ENCODE data around the gene PLEKHN1. TPM values are rescaled to one million over a fixed set of nuclear protein-coding genes. Genes with fewer than 3 reads are reported as not detected.
A peak's percentile ranks its signal among the peaks of the same experiment; 100 is the strongest.

Gene PLEKHN1, protein sequence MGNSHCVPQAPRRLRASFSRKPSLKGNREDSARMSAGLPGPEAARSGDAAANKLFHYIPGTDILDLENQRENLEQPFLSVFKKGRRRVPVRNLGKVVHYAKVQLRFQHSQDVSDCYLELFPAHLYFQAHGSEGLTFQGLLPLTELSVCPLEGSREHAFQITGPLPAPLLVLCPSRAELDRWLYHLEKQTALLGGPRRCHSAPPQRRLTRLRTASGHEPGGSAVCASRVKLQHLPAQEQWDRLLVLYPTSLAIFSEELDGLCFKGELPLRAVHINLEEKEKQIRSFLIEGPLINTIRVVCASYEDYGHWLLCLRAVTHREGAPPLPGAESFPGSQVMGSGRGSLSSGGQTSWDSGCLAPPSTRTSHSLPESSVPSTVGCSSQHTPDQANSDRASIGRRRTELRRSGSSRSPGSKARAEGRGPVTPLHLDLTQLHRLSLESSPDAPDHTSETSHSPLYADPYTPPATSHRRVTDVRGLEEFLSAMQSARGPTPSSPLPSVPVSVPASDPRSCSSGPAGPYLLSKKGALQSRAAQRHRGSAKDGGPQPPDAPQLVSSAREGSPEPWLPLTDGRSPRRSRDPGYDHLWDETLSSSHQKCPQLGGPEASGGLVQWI
- not detected for total RNA-seq
- long read RNA-seq, result 0 reads

DNA sequence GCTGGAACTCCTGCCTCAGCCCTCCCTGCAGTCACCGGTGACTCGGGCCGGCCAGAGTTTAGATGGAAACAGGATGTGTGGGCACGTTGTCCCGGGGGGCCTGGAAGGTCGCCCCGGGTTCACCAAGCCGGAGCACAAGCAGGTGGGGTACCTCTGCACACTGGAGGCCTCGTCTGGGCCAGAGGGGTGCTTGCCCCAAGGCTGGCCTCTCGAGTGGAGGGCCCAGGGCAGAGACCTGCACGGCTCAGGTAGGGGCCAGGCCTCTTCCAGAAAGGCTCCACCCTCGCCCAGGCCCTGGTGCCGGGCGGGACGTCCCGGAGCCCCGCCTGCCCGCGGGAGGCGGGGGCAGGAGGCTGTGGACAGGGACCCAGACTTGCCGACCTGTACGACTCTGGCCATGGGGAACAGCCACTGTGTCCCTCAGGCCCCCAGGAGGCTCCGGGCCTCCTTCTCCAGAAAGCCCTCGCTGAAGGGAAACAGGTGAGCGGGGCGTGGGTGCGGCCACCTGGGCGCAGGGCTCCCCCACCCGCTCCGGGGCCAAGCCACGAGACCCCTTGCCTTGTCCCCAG is at the start of gene PLEKHN1:
Gene PLEKHN1 (plus strand): TSS at position 348 of the 569 bp plus-strand sequence. CDS start 50 bp downstream, at position 398.
- peak; percentile 32 for ATAC-seq
- intact Hi-C loops (cut with micrococcal nuclease), result no loop called here
- DNase-seq, result peak; percentile 30

DNA sequence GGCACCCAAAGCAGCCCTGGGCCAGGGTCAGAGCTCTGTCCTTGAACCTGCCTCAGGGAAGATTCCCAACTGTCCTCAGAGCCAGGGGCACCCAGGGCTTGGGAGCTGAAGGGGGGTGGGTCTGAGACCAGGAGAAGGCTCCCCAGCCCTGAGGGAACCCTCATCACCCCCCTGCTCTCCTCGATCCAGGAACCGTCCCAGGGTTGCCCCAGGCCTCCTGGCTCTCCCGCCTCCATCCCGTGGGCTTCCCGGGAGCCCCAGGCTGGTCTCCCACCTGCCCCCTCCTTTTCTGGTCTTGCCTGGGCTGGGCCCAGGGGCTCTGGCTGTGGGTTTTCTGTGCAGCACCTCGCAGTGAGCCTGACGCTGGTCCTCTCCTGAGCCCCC is 49.2 kb upstream of the PLEKHN1 start:
- intact Hi-C loops (cut with micrococcal nuclease), result no loop called here
- ATAC-seq (no peak), DNase-seq (peak; percentile 10)

DNA sequence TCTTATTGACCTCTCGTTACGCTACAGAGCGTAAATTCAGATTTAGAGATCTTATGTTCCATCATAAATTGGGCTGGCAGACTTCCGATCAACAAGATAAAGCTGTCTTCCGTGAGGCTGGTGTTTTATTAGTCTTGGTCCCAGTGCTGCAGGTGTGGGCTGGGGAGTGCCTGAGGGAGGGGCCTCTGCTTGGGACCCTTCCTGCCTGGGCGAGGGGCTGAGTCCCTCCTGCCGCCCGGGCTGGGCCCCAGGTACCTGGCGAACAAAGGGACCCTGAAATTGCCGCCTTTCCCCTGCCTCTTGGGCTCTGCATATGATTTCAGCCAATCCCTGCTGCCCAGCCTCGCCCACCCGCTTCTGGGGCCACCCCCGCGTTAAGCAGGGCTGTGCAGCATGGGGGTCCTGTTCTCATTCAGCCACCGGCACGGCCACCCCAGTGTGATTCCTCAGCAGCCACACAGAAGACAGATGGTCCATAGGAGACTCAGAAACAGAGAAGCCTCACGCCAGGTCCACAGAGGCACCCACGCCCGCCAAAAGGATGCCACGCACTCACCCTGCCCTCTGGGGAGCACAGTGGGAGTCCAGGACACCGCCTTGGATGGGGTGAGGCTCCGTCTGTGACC is 48.7 kb upstream of the PLEKHN1 start:
- DNase-seq (peak; percentile 17), ATAC-seq (no peak)
- intact Hi-C loops (cut with micrococcal nuclease), result no loop called here

DNA sequence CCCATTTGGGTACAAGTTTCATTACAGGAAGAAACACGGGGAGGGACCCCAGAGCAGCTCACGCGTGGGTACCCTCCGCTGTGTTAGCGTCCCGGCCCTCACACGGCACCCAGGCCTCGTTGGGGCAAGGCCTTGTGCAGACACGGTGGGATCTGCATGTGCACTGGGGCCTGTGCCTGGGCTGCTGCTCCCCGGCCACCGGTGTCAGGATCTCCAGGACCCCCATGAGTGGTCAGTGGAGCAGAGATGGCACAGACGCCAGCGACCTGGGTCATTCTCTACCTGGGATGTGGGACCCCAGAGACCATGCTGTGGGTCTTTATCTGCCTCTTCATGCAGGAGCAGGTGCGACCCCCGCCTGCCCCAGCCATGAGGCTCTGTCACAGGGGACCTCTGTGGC is 47.9 kb upstream of the PLEKHN1 start:
- DNase-seq, result peak; percentile 20
- no peak for ATAC-seq
- intact Hi-C loops (cut with micrococcal nuclease), result no loop called here

DNA sequence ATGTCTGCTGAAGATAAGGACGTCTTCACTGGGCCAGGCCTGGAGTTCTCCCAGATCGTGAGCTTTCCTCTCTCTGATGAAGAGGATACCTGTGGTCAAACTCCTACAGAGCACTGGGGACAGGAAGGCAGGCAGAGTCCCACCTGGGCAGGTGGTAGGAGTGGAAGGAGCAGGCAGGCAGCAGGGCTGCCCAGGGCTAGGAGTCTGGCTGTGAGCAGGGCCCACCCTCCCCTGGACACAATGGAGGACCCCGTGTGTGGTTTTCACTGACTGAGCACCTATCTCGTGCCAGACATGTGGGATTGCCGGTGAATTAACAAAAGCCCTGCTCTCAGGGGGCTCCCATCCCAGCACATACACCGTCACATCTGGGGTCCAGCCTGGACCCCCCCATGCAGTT is 47.4 kb upstream of the PLEKHN1 start:
- peak; percentile 15 for DNase-seq
- ATAC-seq, result no peak
- intact Hi-C loops (cut with micrococcal nuclease), result no loop called here

DNA sequence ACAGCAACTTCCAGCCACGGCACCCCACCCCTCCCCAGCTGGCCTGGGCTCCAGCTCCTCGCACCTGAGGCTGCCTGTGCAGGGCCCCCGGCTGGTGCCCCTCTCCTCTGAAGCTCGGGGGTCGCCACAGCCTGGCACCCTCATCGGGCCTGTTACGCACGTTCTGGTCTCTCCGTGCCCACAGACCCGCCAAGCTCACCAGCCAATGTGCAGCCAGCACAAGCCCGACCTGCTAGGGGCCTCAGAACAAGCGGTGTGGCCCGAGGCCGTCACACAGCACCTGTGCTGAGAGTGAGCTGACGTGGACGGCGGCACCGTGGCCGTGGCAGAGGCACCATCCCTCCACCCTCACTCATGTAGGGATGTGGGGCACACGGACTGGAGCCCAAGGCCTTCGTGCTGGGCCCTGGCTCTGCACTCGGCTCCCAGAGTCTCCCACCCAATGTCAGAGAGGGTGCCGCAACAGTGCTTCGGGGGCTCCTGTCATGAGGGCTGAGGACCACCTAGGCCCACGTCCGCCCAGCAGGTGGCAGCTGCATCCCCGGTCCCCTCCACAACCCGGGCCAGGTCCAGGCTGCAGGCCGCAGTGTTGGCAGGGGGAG is 46.9 kb upstream of the PLEKHN1 start:
- no peak for ATAC-seq
- DNase-seq, result no peak
- intact Hi-C loops (cut with micrococcal nuclease), result no loop called here

DNA sequence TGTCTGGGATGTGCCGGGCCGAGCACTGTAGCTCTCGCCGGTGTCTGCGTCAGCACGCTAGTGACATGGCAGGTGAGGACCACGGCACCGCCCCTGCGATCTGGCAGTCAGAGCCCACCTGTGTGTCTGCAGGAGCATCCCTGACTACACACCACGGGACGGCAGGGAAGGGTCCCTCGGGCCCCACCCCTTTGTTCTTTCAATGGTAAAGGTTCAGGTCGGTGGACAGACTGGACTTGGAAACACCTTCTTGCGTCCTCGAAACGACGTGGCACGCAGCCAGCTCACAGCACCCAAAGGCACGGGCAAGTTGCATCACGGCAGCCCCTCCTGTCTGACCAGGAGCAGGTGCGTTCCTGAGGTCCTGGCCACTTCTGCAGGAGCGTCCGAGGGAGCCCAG is 46.3 kb upstream of the PLEKHN1 start:
- intact Hi-C loops (cut with micrococcal nuclease), result no loop called here
- ATAC-seq (no peak), DNase-seq (no peak)

DNA sequence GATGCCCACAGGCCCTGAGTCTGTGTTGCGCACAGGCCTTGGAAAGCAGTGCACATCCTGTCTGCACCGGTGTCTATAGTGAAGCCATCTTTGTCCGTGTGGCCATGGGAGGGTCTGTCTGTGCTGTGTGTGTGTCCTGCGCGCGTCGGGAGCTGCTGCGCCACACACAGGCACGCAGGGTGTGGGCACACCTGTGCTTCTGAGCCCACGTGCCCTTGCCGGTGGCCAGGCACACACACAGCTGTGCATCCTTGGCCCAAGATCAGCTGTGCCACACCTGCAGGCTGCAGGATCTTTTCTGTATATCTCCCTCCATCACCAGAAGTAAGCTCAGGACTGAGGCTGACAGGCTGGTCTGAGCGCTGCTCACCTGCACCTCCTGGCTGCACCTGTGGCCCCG is 45.8 kb upstream of the PLEKHN1 start:
- DNase-seq (no peak), ATAC-seq (no peak)
- intact Hi-C loops (cut with micrococcal nuclease), result no loop called here

DNA sequence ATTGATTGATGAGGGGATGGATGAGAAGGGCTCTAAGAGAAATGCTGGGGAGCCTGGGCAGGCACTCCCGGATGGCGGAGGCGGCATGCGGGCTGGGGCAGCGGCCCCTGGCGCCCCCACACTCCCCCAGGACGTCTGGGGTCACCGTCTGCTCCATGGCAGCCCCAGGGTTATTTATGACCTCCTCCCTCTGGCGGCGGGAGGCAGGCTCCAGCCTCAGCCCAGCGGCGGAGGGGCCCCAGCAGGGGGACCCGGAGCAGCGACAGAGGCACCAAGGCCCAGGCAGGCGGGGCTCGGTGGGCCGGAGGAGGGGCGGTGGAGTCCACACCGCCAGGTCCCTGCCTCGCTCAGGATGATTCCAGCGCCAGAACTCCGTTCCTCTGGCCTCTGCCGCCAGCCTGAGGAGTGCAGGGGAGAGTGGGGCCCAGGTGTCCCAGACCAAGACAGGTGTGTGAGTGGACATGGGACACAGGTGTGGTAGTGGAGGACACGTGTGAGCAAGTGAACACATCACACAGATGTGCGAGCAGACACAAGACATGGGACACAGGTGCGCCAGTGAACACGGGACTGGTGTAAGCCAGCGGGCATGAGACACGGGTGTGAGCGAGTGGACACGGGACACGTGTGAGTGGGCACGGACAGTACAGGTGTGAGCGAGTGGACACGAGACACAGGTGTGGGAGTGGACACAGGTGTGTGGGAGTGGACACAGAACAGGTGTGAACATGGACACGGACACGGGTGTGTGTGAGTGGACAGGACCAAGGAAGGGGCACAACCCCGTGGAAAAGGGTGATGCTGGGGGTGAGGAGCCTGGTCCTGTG is 45.1 kb upstream of the PLEKHN1 start:
- intact Hi-C loops (cut with micrococcal nuclease), result no loop called here
- DNase-seq, result peak; percentile 83
- ATAC-seq, result peak; percentile 81

DNA sequence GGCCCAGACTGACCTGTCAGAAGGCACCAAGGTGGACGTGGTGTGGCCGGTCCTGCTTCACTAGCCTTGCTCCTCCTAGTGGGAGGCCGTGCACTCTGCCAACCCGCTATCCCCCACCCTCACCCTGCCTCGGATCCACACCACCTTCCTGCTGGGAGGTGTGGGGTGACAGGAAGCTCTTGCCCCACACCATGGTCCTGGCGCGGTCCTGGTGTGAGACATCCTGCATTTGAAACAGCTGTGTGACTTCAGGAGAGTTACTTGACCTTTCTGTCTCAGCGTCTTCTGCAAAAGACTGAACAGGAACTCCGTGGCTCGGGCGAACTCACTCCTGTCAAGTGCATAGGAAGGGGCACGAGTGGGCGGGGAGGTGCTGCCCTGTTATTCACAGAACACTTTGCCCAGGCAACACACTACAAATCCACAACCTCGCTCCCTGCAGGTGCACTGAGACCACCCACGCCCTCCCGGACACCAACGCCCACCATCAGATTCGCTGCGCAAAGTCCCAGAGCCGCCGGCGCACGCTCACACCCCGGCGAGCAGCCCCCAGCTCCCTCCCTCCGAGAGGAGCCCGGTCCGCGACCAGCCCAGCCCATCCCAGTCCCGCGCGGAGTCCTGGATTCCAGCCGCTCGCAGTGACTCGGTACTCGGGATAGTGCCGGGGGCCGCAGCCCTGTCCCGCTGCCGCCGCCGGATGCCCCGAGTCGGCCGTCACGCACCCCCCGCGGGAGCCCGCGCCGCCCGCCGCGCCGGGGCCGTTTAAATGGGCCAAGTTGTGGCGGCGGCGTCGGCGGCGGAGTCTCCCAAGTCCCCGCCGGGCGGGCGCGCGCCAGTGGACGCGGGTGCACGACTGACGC is 42.9 kb upstream of the PLEKHN1 start, which contains the start of gene SAMD11:
Gene SAMD11 (plus strand): TSS at position 793 of the 860 bp plus-strand sequence. CDS start 509 bp downstream, outside the sequence.
- DNase-seq (peak; percentile 92), ATAC-seq (peak; percentile 76)
- intact Hi-C loops (cut with micrococcal nuclease), result no loop called here

DNA sequence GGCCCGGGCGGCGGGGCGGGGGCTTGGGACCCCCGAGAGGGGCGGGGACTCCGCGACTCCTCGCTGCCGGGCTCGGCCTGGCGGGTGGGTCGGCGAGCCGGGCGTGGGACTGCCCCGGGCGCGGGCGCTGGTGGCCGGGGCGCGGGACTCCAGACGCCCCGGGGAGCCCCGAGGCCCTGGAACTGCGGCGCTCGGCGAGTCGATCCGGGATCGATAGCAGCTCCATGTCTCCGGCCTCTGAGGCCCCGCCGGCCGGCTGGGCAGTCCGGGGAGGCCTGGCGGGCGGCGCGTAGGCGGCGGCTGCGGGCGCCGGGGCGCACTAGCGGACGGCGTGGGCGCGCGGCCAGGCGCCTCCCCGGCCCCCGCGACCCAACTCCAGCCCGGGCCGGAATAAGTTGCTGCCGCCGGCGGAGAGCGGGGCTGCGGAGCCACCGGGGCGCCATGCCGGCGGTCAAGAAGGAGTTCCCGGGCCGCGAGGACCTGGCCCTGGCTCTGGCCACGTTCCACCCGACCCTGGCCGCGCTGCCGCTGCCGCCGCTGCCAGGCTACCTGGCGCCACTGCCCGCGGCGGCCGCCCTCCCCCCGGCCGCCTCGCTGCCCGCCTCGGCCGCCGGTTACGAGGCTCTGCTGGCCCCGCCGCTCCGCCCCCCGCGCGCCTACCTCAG is 42.2 kb upstream of the PLEKHN1 start:
- ATAC-seq (no peak), DNase-seq (no peak)
- intact Hi-C loops (cut with micrococcal nuclease), result no loop called here

DNA sequence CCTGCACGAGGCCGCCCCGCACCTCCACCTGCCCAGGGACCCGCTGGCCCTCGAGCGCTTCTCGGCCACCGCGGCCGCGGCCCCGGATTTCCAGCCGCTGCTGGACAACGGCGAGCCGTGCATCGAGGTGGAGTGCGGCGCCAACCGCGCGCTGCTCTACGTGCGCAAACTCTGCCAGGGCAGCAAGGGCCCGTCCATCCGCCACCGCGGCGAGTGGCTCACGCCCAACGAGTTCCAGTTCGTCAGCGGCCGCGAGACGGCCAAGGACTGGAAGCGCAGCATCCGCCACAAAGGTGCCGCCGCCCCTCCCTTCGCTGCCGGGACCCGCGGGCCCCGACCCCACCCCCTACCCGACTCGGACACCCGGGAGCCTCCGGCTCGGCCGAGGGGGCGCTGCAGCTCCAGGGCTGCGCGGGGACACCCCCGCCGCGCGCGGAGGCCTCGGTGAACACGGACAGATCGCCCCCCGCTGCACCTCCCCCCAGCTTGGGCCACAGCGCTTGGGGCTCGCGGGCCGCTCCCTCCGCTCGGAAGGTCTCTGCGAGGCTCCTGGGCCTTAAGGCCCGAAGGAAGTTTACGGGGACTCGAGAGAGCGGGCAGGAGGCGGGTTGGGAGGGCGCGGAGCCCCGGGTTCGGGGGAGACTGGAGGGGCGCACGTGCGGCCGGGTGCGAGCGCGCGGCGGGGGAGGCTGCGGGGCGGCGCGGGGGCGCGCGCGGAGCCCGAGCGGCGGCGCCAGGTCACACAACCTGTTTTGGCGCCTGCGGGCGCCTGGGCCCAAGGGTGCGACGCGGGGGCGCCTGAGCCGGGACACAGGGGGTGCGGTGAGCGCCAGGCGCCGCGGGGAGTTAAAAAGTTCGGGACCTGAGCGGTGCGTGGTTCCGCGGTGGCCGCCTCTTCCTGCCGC is 41.4 kb upstream of the PLEKHN1 start:
- DNase-seq, result peak; percentile 66
- intact Hi-C loops (cut with micrococcal nuclease), result no loop called here
- ATAC-seq, result no peak

DNA sequence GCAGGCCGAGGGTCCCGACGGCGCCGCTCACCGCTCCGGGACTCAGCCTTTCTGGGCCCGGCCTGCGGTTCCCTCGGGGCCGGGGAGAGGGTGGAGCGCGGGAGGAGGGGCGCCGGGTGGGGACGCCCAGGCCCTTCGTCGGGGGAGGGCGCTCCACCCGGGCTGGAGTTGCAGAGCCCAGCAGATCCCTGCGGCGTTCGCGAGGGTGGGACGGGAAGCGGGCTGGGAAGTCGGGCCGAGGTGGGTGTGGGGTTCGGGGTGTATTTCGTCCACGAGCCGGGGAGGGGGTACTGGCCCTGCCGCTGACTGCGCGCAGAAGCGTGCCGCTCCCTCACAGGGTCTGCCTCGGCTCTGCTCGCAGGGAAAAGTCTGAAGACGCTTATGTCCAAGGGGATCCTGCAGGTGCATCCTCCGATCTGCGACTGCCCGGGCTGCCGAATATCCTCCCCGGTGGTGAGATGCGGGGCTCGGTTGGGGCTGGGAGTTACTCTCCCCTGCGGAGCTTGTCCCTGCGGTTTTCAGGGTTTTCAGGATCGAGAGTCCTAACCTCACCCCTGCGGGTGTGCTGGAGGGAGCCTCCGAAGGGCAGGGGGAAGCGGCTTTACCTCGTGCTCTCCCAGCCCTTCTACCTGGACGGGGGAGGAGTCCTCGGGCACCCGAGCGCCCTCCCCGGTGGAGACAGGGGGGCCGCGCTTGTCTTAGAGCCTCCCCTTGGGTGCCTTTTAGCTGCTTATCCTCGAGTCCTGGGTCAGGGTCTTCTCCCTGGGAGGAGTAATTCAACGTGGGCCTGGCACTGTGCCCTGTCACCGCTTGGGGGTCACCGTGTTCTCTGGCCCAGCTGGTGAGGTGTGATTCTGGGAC is 40.5 kb upstream of the PLEKHN1 start:
- DNase-seq (peak; percentile 71), ATAC-seq (peak; percentile 46)
- intact Hi-C loops (cut with micrococcal nuclease), result no loop called here

DNA sequence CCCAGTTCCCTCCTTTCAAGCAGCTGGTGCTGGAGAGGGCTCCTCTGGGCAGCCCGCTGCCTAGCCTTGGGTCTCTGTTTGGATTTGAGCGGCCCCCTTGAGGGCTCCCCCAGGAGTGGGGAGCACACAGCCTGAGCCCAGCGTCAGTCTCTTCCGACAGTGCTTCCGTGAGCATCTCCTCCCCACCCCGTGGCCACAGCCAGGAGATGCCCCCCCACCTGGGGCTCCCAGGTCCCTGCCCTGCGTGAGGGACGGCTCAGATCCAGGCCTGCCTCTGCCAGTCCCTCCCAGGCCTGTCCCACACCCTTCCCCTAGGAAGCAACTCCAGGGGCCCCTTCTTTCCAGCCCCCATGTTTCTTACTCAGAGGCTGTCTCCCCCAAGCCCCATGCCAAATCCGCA is 39.0 kb upstream of the PLEKHN1 start:
- DNase-seq (no peak), ATAC-seq (no peak)
- intact Hi-C loops (cut with micrococcal nuclease), result no loop called here

DNA sequence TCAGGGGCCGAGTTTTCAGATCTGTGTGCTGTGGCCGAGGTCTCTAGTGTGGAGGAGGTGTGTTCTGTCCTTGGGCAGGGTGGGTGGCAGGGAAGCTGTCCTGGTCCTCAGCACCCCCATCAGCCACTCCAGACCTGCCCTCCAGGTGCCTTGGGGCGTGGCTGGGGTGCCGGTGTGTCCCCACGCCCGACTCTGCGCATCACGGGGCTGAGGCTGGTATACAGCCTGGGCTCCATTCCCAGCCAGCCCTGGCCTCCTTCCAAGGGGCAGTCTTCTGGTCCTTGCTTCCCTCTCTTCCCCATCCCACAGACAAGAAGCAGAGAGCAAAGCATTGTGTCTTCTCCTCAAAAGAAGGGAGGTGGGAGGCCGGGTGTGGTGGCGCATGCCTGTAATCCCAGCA is 38.5 kb upstream of the PLEKHN1 start:
- DNase-seq, result no peak
- no peak for ATAC-seq
- intact Hi-C loops (cut with micrococcal nuclease), result no loop called here
